Ramos (cell line): ENCODE data around the gene RASGEF1C.

ENCODE experiments used
- in situ Hi-C: fragments of 300-500 bp; cut with MboI; formaldehyde crosslinking; loops from one replicate; pipeline ENCODE4 v1.14.3; 2022; ENCODE audit warnings: low sequenced_read_pairs; ENCODE audit not compliant: unreplicated experiment

Gene RASGEF1C

DNA sequence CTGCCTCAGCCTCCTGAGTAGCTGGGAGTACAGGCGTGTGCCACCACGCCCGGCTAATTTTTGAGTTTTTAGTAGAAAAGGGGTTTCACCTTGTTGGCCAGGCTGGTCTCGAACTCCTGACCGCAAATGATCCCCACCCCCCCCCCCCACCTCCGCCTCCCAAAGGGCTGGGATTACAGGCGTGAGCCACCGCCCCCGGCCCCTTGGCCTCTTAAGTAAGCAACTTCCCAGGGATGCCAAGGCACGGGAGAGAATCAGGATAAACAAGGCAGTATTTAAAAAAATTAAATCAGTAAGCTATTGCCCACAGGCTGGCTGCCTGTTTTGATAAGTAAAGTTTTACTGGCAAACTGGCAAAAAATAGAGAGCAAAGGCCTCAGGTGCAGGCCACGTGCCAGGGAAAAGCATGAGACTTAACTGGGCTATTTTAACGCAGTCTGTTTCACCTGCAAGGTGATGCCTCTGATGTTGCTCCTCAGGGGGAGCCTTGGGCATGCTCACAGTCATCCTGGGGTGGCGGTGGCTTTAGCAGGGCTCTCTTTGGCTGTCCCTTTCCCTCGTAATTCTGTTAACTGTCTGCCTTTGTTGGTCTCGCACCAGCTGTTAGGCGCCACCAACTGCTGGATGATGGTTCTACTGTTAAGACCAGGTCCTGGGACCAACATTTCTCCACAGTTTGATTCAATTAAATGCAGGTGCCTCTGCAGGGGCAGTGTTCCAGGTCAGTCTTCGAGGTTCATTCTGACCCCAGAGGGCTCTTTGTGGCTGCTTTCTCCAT is 118.1 kb downstream of the RASGEF1C start:
- in situ Hi-C loops, result no loop called here

DNA sequence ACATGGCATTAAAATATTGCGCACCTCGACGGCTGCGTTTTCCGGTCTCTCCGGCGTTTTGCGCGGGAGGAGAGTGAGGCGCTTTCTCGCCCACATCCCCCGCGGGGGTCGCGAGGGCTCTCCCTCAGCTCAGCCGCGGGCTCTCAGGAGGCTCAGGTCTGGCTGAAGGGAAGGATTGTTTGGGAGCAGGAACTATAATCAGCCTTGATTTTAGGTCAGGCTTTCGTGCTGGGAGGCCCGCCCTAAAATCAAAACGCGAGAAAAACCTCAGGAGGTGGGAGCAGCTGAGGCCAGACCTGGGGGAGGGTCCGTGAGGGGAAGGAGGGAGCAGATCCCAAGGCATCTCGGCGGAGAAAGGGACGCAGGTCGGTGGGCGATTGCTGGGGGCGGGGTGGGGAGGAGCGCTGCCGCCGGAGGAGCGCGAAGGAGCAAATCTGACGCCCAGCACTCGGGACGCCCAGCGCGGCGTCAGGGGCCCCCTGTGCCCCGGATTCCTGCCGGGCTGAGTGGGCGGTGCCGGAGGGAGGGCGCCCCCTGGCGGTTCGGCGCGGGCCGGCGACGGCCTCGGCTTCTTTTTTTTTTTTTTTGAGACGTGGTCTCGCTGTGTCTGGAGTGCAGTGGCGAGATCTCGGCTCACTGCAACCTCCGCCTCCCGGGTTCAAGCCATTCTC is 118.8 kb downstream of the RASGEF1C start:
- in situ Hi-C loops, result no loop called here

DNA sequence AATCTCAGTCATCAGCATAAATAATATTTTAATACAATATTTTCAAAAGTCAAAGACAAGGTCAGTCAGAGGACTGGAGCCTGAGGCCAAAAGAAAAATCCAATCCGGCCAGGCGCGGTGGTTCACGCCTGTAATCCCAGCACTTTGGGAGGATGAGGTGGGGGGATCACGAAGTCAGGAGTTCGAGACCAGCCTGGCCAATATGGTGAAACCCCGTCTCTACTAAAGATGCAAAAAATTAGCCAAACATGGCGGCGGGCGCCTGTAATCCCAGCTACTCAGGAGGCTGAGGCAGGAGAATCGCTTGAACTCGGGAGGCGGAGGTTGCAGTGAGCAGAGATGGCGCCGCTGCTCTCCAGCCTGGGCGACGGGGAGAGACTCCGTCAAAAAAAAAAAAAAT is 119.4 kb downstream of the RASGEF1C start:
- in situ Hi-C loops, result loop anchor here (10.0 kb wide), 1 partner anchor 295 kb away; the partner anchor contains the start of gene LTC4S

DNA sequence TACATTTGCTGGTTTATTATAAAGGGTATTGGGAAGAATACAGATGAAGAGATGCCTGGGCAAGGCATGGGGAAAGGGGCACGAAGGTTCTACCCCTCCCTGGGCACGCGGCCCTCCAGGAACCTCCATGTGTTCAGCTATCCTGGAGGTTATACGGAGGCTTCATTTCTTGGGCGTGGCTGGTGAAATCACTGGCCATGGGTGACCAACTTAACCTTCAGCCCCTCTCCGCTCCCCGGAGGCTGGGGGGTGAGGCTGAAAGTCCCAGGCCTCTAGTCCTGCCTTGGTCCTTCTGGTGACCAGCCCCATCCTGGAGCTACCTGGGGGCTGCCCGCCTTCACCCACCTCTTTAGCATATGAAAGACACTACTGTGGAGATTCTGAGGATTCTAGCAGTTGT is 120.5 kb downstream of the RASGEF1C start:
- in situ Hi-C loops, result loop anchor here (10.0 kb wide), 1 partner anchor 294 kb away; the partner anchor contains the start of gene LTC4S

DNA sequence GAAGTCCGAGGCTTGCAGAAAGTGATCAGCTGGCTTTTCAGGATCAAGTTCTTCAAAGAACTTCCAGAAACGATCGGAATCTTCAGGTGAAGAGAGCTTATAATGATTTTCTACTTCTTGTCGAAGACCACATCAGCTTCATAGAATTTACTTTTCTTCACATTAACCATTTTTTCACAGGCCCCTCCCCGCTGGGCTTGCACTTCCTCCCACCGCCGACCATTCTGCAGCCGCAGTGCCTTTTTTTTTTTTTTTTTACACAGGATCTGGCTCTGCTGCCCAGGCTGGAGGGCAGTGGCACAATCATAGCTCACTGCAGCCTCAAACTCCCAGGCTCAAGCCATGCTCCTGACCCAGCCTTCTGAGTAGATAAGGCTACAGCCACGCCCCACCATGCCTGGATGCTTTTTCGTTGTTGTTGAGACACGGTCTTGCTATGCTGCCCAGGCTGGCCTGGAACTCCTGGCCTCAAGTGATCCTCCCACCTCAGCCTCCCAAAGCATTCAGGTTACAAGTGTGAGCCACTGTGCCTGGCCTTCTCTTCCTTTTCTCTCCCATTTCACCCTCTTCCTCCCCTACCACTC is 122.1 kb downstream of the RASGEF1C start:
- in situ Hi-C loops, result loop anchor here (10.0 kb wide), 1 partner anchor 292 kb away; the partner anchor contains the start of gene LTC4S

DNA sequence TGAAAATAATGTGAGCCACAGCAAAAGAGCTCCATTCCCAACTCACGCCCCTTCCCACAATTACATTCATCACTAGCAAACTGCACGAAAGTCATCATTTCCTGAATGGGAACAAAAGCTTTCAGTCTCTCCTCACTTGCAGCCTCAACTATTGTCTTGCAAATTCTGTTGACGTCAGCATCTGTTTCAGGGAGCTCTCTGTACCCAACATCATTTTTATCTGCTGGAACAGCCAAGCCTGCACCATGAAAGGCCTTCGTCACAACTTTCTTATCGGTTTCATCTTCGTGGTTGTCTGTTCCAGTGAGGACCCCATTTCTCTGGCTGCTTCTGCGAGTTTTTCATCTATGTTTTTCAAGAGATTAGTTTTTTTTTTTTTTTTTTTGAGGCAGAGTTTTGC is 123.2 kb downstream of the RASGEF1C start:
- in situ Hi-C loops, result loop anchor here (10.0 kb wide), 1 partner anchor 291 kb away; the partner anchor contains the start of gene LTC4S

DNA sequence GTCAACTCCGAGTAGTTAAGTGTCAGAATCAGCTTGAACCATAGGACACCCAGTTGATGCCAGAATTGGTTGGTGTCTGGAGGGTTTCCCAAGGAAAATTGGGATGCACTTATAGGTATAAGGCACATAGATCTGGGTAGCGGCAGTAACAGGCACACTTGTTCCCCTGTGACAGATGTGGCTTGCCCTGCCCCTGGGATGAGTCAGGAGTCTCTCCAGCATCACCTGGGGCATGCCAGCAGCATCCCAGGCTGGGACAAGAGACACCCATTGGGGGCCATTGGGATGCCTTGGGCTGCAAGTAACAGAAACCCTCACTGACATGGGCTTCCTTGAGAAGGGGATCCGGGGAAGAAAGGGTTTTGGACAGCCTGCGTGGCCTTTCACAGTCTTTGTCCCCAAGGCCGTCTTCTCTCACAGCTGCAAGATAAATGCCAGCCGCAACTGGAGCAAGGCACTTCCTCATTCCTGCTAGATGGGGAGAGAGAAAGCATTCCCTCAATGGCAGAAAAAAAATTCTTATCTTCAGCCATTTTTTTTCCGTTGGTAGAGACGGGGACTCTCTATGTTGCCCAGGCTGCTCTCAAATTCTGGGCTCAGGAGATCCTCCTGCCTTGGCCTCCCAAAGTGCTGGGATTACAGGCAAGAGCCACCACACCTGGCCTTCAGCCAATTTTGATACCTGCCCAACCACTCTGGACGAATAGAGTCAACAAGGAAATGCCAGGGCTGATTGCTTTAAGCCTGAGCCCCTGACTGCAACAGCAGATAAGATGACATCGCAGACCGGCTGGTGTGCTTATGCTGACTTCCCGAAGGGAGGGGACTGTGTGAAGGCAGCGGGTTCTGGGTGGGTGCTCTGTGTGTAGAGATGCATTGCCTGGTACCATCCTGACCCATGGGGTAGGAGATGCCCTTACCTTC is 124.1 kb downstream of the RASGEF1C start:
- in situ Hi-C loops, result loop anchor here (10.0 kb wide), 1 partner anchor 290 kb away; the partner anchor contains the start of gene LTC4S

DNA sequence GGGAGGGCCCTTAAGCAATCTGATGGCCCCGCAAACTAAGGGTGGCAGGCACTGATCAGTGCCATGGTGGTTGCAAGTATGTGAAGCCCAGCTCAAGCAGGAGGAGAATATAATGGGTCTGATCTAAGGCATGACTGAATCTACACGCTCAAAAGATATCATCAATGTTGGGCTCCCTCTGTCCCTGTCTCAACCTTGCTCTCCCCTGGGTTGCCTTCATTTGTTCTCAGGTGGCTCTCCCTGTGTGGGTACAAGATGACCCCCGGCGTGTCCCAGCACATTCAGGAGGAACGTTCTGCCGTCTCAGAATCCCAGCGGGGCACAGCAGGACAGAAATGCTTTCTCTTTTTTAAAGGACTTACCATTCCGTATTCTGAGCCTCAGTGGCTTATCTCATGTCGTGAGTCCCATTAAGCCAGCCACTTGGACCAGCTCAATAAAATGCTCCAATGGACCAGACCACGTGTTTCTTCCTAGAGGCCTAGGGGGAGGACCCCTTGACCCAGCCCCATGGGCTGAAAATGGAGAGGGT is 125.4 kb downstream of the RASGEF1C start:
- in situ Hi-C loops, result loop anchor here (10.0 kb wide), 1 partner anchor 289 kb away; the partner anchor contains the start of gene LTC4S

DNA sequence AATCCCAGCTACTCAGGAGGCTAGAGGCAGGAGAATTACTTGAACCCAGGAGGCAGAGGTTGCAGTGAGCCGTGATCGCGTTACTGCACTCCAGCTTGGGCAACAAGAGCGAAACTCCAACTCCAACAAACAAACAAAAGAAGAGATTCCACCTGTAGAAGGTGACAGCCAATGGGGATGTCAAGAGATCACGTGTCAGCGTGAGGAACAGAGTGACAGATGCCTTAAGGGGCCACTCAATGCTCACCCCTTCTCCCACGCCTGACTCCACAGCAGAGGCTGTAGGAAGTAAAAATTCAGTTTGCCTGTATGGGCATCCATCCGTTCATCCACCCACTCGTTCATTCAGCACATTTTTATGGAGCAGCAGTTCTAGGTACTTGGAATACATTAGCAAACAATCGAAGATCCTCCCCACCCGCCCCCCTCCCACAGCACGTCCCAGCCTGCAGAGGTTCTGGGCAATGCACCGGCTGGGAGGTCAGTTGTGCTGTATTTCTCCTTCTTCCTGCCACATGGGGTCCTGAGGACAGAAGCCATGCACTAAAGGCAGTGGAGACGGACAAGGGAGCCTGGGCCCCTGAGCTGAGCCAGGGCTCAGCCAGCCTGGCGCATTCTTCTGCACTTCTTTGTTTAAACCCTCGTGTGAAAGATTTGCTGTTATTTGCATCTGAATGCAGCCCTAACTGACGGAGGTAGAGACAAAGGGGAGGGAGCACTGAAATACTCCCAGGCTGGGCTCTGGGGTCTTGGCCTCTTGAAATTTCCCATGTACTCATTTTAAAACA is 126.2 kb downstream of the RASGEF1C start:
- in situ Hi-C loops, result loop anchor here (10.0 kb wide), 1 partner anchor 288 kb away; the partner anchor contains the start of gene LTC4S

DNA sequence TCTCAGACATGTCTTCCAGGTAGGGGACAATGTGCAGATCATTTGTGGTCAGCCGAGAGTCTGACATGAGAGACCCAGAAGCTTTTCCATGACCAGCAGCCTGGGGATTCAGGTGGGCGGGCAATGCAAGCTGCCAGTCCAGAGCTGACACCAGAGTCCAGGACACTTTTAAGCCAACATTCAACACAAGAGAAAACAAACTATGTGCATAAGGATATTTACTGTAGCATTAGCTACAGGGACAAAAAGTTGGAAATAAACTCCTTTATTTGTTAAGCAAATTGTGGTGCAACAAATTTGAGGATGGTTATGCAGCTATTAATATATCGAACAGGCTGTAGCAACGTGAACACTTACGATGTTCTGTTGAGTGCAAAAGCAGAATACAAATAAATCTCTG is 127.5 kb downstream of the RASGEF1C start:
- in situ Hi-C loops, result loop anchor here (10.0 kb wide), 1 partner anchor 287 kb away; the partner anchor contains the start of gene LTC4S

DNA sequence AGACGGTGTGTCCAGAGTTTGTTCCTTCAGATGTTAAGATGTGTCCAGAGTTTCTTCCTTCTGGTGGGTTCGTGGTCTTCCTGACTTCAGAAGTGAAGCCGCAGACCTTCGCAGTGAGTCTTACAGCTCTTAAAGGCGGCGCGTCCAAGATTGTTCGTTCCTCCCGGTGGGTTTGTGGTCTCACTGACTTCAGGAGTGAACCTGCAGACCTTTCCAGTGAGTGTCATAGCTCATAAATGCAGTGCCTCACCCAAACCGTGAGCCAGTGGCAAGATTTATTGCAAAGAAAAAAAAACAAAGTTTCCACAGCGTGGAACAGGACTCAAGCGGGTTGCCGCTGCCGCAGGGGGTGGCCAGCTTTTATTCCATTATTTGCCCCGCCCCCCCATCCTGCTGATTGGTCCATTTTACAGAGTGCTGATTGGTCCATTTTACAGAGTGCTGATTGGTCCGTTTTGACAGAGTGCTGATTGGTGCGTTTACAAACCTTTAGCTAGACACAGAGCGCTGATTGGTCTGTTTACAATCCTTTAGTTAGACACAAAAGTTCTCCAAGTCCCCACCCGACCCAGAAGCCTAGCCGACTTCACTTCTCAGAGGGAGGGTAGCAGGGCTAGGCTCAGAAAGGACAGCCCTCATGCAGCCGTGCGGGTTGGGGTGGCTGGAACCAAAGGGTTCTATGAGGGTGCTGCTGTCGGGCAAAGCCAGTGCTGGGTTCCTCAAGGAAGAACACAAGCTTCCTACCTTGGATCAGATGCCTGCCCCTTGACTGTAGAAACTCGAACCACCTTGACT is 128.3 kb downstream of the RASGEF1C start:
- in situ Hi-C loops, result loop anchor here (10.0 kb wide), 1 partner anchor 286 kb away; the partner anchor contains the start of gene LTC4S

DNA sequence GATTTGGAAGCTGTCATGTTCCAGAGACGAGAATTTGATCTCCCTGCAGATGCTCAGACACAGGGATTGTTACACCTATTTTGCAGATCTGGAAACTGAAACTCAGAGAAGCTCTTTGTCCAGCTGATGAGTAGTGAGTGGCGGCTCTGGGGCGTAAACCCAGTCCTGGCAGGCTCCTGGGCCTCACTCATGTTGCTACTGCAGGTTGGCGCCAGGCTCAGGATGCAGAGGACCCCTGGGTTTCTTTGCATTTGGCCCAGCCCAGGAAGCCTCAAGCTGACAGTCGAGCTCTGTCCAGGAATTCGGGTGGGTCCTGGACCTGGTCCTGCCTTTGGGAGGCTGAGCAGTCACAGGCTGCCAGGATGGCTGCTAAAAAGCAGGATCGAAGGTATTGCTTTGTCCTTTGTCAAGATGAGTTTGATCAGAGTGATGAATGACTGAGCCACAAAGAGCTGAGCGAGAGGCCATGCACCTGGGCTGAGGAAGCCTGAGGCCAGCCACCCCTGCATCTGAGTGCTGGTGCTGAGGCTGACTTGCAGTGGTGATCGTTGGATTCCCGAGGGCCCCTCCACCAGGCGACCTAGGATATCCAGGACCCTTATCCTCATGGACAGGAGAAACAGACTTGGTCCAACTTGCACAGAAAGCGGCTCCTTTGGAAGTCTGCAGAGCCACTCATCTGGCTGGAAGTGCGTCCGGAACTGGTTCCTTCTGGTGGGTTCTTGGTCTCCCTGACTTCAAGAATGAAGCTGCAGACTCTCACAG is 129.1 kb downstream of the RASGEF1C start:
- in situ Hi-C loops, result loop anchor here (10.0 kb wide), 1 partner anchor 285 kb away; the partner anchor contains the start of gene LTC4S

DNA sequence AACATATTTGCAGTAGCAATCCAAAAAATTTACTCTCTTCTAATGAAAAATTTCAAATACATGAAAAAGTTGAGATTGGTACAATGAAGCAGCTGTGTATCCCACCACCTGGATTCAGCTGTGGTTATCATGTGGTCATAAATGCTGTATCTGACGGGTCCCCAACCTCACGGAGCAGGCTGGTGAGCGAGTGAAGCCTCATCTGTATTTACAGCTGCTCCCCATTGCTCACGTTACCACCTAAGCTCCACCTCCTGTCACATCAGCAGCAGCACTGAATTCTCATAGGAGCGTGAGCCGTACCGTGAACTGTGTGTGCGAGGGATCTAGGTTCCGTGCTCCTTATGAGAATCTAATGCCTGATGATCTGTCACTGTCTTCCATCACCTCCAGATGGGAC is 130.7 kb downstream of the RASGEF1C start:
- in situ Hi-C loops, result no loop called here

DNA sequence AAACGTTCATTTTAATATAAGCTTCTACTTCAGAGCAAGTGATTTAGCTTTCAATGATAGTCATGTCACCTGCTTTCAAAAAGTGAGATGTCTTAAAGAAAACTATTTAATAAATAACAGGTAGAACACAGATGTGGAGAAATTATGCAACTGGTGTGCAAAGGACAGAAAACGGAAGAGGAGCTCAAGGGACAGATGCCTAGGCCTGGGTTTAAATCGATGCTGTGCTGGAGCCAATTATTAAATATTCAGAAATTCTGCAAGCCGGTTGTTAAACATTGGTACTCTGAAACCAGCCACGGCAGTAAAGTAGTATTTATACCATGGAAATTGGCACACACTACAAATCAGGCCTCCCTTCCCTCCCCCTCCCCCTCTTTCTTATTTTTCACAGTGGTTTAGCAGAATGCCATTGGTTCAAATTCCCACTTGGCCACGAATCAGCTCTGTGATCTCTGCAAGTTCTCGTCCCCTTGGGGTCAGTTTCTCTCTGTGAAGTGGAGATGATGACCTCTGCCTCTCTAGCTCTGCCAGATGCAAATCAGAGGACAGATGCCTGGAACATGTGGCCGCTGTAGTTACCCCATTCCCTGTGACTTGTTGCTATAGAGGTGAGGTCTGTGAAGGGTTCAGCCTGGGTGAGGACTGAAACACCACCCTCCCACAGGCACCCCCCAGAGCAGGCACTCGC is 131.3 kb downstream of the RASGEF1C start:
- in situ Hi-C loops, result no loop called here

DNA sequence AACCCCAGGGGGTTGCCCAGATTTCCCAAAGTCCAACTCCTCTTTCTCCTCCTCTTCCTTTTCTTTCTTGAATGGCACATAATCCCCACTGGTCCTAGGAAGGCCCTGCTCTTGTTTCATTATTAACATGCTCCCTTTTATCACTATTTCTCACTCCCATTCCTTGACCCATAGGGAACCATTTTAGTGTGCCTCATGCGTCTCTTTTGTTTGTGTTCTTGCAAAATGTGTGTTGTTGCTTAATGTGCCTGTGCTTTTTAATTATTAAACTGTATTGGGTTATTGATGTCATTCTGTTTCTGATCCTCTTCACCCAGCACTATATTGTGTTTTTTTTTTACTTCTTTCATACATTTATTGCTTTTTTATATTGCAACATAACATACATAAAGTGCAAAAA is 133.3 kb downstream of the RASGEF1C start:
- in situ Hi-C loops, result no loop called here

DNA sequence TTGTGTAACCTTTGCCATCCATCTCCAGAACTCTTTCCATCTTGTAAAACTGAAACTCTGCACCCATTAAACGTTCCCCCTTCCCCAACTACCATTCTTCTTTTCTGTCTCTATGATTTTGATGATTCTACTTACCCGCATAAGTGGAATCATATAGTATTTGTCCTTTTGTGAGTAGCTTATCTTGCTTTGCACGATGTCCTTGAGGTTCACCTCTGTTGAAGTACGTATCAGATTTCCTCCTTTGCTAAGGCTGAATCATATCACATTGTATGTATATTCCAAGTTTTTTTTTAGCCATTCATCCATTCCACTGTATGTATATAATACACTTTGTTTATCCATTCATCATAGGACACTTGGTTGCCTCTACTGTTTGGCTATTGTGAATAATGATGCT is 134.5 kb downstream of the RASGEF1C start:
- in situ Hi-C loops, result no loop called here

DNA sequence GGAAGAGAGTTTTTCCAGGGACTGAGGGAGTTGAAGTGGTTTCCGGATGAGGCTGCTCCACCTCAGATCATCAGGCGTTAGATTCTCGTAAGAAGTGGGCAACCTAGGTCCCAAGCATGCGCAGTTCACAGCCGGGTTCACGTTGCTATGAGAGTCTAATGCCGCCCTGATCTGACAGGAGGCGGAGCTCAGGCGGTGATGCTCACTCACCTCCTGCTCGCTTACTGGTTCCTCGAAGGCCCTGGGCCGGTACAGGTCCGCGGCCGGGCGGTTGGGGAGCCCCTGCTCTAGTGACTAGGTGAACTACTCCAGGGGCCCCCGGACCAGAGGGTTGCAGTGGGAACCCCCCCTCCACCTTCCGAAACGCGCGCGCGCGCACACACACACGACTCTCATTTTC is 136.5 kb downstream of the RASGEF1C start:
- in situ Hi-C loops, result no loop called here
